Suprapubic skin (tissue), 4 donors: ENCODE measurements around the gene HACD1.

Source experiments
- CTCF ChIP-seq, 2 donors: fragments of 200-600 bp in 1 of 2; fragments of 450-650 bp in 1 of 2; sonication (generic) in 1 of 2; IDR thresholded peaks; one replicate each; pipeline ENCODE4 v1.5.1; 2016 to 2019; ENCODE audit warnings: antibody characterized with exemption in 2 of 2, mild to moderate bottlenecking in 1 of 2, moderate library complexity in 1 of 2
- EP300 ChIP-seq: sonication (generic); formaldehyde crosslinking; IDR thresholded peaks from one replicate; pipeline ENCODE4 v1.6.1; 2017; ENCODE audit warnings: antibody characterized with exemption
- POLR2A ChIP-seq, 2 donors: fragments of 450-650 bp; IDR thresholded peaks; one replicate each; pipeline ENCODE4 v1.6.1; 2017; ENCODE audit warnings: antibody characterized with exemption in 2 of 2, mild to moderate bottlenecking in 2 of 2, moderate library complexity in 2 of 2
- POLR2AphosphoS5 ChIP-seq, 3 donors: sonication (generic); formaldehyde crosslinking; IDR thresholded peaks; one replicate each; pipeline ENCODE4 v1.6.1; 2017; ENCODE audit warnings: antibody characterized with exemption in 3 of 3

- TF ChIP-seq EP300 (no peak), CTCF (IDR thresholded peaks at IDR 0.05) (no peak), POLR2A (IDR thresholded peaks at IDR 0.05) (no peak), POLR2AphosphoS5 (IDR thresholded peaks at IDR 0.05) (no peak)
Measured at GRCh38 chr10:17609523-17610079, 7.6 kb downstream of the HACD1 start.
